ENCODE results near the gene SMIM29.

DNA sequence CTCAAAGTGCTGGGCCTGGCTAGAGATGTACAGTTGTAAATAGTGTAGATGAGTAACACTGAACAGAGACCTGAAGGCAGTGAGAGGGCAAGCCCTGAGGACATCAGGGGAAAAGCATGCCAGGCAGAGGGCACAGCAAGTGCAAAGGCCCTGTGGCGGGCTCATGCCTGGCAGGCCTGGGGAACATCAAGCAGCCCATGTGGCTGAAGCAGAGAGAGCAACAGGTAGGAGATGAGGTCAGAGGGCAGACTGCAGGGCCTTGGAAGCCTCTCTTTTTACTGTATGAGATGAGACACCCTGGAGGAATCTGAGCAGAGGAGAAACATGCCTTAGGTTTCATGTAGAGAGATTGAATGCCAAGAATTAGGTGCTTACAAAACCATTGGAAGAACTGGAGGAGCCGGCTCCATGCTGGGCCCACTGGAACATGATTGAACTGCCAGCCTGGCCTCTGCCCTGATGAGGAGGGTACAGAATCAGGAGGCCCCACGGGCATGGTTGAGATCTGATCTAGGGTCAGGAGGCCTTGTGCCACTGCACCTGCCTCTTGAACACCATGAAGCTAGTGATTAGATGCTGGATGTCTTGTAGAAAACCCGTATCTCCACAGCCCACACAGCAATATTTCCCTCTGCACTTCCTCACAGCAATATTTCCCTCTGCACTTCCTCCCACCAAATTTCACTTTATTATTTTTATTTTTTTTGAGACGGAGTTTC lies 18.0 kb downstream of the SMIM29 start:
- TF ChIP-seq, protein P1, sequence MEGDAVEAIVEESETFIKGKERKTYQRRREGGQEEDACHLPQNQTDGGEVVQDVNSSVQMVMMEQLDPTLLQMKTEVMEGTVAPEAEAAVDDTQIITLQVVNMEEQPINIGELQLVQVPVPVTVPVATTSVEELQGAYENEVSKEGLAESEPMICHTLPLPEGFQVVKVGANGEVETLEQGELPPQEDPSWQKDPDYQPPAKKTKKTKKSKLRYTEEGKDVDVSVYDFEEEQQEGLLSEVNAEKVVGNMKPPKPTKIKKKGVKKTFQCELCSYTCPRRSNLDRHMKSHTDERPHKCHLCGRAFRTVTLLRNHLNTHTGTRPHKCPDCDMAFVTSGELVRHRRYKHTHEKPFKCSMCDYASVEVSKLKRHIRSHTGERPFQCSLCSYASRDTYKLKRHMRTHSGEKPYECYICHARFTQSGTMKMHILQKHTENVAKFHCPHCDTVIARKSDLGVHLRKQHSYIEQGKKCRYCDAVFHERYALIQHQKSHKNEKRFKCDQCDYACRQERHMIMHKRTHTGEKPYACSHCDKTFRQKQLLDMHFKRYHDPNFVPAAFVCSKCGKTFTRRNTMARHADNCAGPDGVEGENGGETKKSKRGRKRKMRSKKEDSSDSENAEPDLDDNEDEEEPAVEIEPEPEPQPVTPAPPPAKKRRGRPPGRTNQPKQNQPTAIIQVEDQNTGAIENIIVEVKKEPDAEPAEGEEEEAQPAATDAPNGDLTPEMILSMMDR (conservative IDR thresholded peaks at IDR 0.05 in 1 of 2, IDR thresholded peaks at IDR 0.05 in 1 of 2; ENCODE audit: low read depth in 1 of 2, low read length in 2 of 2): no peak
- no peak for TF ChIP-seq EZH2 (IDR thresholded peaks at IDR 0.05; ENCODE audit: low read length, missing control alignments)

Measured in fibroblast of lung (primary cell).